CD4-positive, CD25-positive, alpha-beta regulatory T cell (primary cell): ENCODE measurements around the gene GMNN. TPM values are rescaled to one million over a fixed set of nuclear protein-coding genes. Genes with fewer than 3 reads are reported as not detected.

ENCODE experiments used
- ATAC-seq, 2 donors: fragments of 150-1000 bp; cut with Tn5 transposase; one replicate each; pipeline ENCODE4 v1.10.0; 2021; ENCODE audit warnings: low read depth in 2 of 2, moderate number of reproducible peaks in 2 of 2, moderate library complexity in 1 of 2
- DNase-seq, 3 donors: peaks; one replicate each; pipeline versions ENCODE4 v3.0.0 to v3.0.0-alpha.2; 2012 to 2022; ENCODE audit warnings: mixed read lengths in 1 of 3
- H3K27ac ChIP-seq: one replicate; pipeline ENCODE4 v1.7.0; 2013; ENCODE audit warnings: mild to moderate bottlenecking, low read length; ENCODE audit not compliant: insufficient read depth, poor library complexity, severe bottlenecking
- H3K27me3 ChIP-seq: one replicate; pipeline ENCODE4 v1.7.0; 2013; ENCODE audit warnings: low read length; ENCODE audit not compliant: control insufficient read depth, insufficient read depth
- H3K36me3 ChIP-seq: one replicate; pipeline ENCODE4 v1.7.0; 2013; ENCODE audit warnings: mild to moderate bottlenecking, low read length, moderate library complexity; ENCODE audit not compliant: control insufficient read depth, insufficient read depth
- H3K4me1 ChIP-seq: 2 replicates; pipeline ENCODE4 v1.7.0; 2013; ENCODE audit warnings: mild to moderate bottlenecking, low read length; ENCODE audit not compliant: insufficient read depth, control insufficient read depth, poor library complexity, severe bottlenecking
- H3K4me3 ChIP-seq: one replicate; pipeline ENCODE4 v1.7.0; 2013; ENCODE audit warnings: low read depth, mild to moderate bottlenecking, low read length, moderate library complexity
- H3K9me3 ChIP-seq, 2 experiments: 1 replicate in 1 of 2; 2 replicates in 1 of 2; pipeline ENCODE4 v1.7.0; 2013; ENCODE audit warnings: low read length in 2 of 2, mild to moderate bottlenecking in 1 of 2, moderate library complexity in 1 of 2; ENCODE audit not compliant: control insufficient read depth in 2 of 2
- H3K27ac Mint-ChIP-seq, 3 donors: one replicate each; pipeline ENCODE4 v1.8.0; 2020 to 2022; ENCODE audit warnings: mild to moderate bottlenecking in 3 of 3, mixed read lengths in 3 of 3, moderate library complexity in 2 of 3
- H3K27me3 Mint-ChIP-seq: one replicate; pipeline ENCODE4 v1.8.0; 2022; ENCODE audit warnings: mild to moderate bottlenecking, mixed read lengths
- H3K36me3 Mint-ChIP-seq: one replicate; pipeline ENCODE4 v1.8.0; 2020; ENCODE audit warnings: mixed read lengths
- H3K4me1 Mint-ChIP-seq, 4 donors: one replicate each; pipeline ENCODE4 v1.8.0; 2020 to 2022; ENCODE audit warnings: mixed read lengths in 4 of 4, mild to moderate bottlenecking in 1 of 4
- H3K4me3 Mint-ChIP-seq, 4 donors: one replicate each; pipeline ENCODE4 v1.8.0; 2020 to 2022; ENCODE audit warnings: mild to moderate bottlenecking in 4 of 4, mixed read lengths in 4 of 4, moderate library complexity in 3 of 4
- H3K9me3 Mint-ChIP-seq, 7 donors: one replicate each; pipeline ENCODE4 v1.8.0; 2020 to 2022; ENCODE audit warnings: mixed read lengths in 7 of 7, mild to moderate bottlenecking in 3 of 7, moderate library complexity in 2 of 7
- polyA plus RNA-seq, 4 donors: library from polyadenylated mRNA; unstranded; fragments of 300-500 nt; fragmentation: Illumina TruSeq; gene quantifications; one replicate each; pipeline ENCODE4 v1.2.3, GENCODE V29; 2021
- total RNA-seq: library from RNA; stranded (reverse); gene quantifications from one replicate; pipeline ENCODE4 v1.2.3, GENCODE V29; 2022

The GMNN gene
- total and polyA plus RNA-seq, 5 donors from 2014 or later: 9.1 to 28.3 (median 12.3) TPM

DNA sequence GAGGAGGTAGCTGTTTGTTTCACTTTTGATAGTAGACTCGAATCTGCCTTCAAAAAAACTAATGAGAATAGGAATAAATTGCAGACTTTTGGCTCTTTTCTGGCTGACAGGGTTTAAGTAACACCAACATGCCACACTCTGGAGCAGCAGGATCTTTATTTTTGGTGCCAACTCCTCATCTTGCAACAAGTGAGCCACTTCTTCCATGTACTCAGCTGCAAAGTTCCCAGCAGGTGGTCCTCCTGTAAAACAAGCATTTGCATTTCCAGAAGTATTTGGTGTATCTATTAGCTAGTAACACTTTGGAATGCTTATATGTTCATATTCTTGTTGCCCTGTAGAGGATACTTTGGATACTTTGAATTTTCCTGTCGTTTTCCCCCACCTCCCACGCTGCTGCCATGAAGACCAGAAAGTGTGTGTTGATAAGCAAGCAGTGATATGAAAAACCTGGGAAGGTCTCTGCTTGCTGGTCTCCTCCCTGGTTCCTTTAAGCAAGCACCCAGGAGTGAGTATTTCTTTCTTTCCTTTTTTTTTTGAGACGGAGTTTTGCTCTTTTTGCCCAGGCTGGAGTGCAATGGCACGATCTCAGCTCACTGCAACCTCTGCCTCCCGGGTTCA lies 23.0 kb downstream of the GMNN start:
- Histone ChIP-seq H3K36me3 (peaks cover 8% of the 10 kb centered on the region), H3K4me1 (no peaks in the 10 kb centered on the region), H3K27ac (no peak overlapping the region), H3K27me3 (no peaks in the 10 kb centered on the region), H3K4me3 (no peak overlapping the region), H3K9me3 (no peaks in the 10 kb centered on the region)
- no peak overlapping the region for H3K4me3 Mint-ChIP-seq
- DNase-seq: no peak
- H3K4me1 Mint-ChIP-seq: peaks cover 0 to 9% (median 7%) of the 10 kb centered on the region in 4 donors
- H3K9me3 Mint-ChIP-seq: no peaks in the 10 kb centered on the region
- H3K36me3 Mint-ChIP-seq: peaks cover 12% of the 10 kb centered on the region
- H3K27me3 Mint-ChIP-seq: peaks cover 4% of the 10 kb centered on the region
- H3K27ac Mint-ChIP-seq: no peak overlapping the region
- no peak for ATAC-seq

- peak within 1 kb of the TSS in 2 of 3 donors; percentile 3 to 67 for H3K27ac Mint-ChIP-seq
- H3K4me1 ChIP-seq: no peaks in the 10 kb centered on the region
- H3K27me3 ChIP-seq: no peaks in the 10 kb centered on the region
- no peak within 1 kb of the TSS for H3K27ac ChIP-seq
- no peaks in the 10 kb centered on the region for H3K9me3 ChIP-seq
- peaks cover 4% of the 10 kb centered on the region for H3K27me3 Mint-ChIP-seq
- no peak within 1 kb of the TSS for H3K4me3 ChIP-seq
- H3K4me3 Mint-ChIP-seq: peak within 1 kb of the TSS in 1 of 4 donors; percentile 3
- DNase-seq (no peak), ATAC-seq (no peak)
- H3K9me3 Mint-ChIP-seq: no peaks in the 10 kb centered on the region
- peaks cover 0 to 9% (median 6%) of the 10 kb centered on the region in 4 donors for H3K4me1 Mint-ChIP-seq
- H3K36me3 Mint-ChIP-seq: peaks cover 17% of the 10 kb centered on the region
- H3K36me3 ChIP-seq: peaks cover 19% of the 10 kb centered on the region
Observed at GRCh38 chr6:24798740-24799540, 24.2 kb downstream of the GMNN start, which contains the start of gene ARMH2. ARMH2 (minus strand) TSS chr6:24798917; CDS start chr6:24798857, 60 bp downstream.

DNA sequence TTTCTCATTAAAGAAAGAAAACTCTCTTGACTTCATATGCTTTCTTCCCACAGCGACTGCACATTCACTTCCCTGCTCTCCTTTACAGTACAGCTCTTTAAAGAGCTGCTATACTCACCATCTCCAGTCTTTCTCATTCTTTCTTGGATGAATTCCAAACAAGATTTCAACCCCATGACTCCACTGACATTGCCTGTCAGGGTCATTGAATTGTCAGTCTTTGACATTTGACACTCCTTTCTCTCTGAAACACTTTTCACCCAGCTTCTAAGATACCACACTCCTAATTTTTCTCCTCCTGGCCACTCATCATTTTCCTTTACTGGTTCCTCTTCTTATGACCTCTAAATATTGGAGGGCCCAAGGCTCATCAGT lies 24.8 kb downstream of the GMNN start:
- Mint-ChIP-seq H3K9me3 (no peaks in the 10 kb centered on the region), H3K27ac (peak overlapping the region in 2 of 3 donors; percentile 3 to 67), H3K36me3 (peaks cover 17% of the 10 kb centered on the region), H3K27me3 (peaks cover 4% of the 10 kb centered on the region), H3K4me3 (no peak overlapping the region), H3K4me1 (peaks cover 0 to 9% (median 6%) of the 10 kb centered on the region in 4 donors)
- no peaks in the 10 kb centered on the region for H3K27me3 ChIP-seq
- no peak overlapping the region for H3K27ac ChIP-seq
- ATAC-seq: no peak
- DNase-seq: no peak
- H3K4me3 ChIP-seq: no peak overlapping the region
- no peaks in the 10 kb centered on the region for H3K4me1 ChIP-seq
- H3K9me3 ChIP-seq: no peaks in the 10 kb centered on the region
- H3K36me3 ChIP-seq: peaks cover 25% of the 10 kb centered on the region

- no peak overlapping the region for H3K27ac ChIP-seq
- Mint-ChIP-seq H3K36me3 (peaks cover 35% of the 10 kb centered on the region), H3K4me3 (peak overlapping the region in 1 of 4 donors; percentile 5), H3K27me3 (peaks cover 4% of the 10 kb centered on the region), H3K9me3 (no peaks in the 10 kb centered on the region), H3K27ac (peak overlapping the region in 2 of 3 donors; percentile 56 to 77), H3K4me1 (peaks cover 0 to 13% (median 6%) of the 10 kb centered on the region in 4 donors)
- no peaks in the 10 kb centered on the region for H3K27me3 ChIP-seq
- H3K36me3 ChIP-seq: peaks cover 54% of the 10 kb centered on the region
- no peak overlapping the region for H3K4me3 ChIP-seq
- no peaks in the 10 kb centered on the region for H3K4me1 ChIP-seq
- ATAC-seq (no peak), DNase-seq (no peak)
- H3K9me3 ChIP-seq: no peaks in the 10 kb centered on the region
Observed at GRCh38 chr6:24802271-24803059, 27.7 kb downstream of the GMNN start.

- H3K4me3 Mint-ChIP-seq: no peak overlapping the region
- Histone ChIP-seq H3K4me1 (no peaks in the 10 kb centered on the region), H3K4me3 (no peak overlapping the region), H3K27me3 (no peaks in the 10 kb centered on the region), H3K36me3 (peaks cover 86% of the 10 kb centered on the region), H3K9me3 (no peaks in the 10 kb centered on the region), H3K27ac (no peak overlapping the region)
- peaks cover 0 to 10% (median 4%) of the 10 kb centered on the region in 4 donors for H3K4me1 Mint-ChIP-seq
- no peaks in the 10 kb centered on the region for H3K9me3 Mint-ChIP-seq
- ATAC-seq (no peak), DNase-seq (no peak)
- peak overlapping the region in 1 of 3 donors; percentile 80 for H3K27ac Mint-ChIP-seq
- peaks cover 38% of the 10 kb centered on the region for H3K36me3 Mint-ChIP-seq
- H3K27me3 Mint-ChIP-seq: no peaks in the 10 kb centered on the region
Observed at GRCh38 chr6:24807584-24807983, 32.8 kb downstream of the GMNN start.

DNA sequence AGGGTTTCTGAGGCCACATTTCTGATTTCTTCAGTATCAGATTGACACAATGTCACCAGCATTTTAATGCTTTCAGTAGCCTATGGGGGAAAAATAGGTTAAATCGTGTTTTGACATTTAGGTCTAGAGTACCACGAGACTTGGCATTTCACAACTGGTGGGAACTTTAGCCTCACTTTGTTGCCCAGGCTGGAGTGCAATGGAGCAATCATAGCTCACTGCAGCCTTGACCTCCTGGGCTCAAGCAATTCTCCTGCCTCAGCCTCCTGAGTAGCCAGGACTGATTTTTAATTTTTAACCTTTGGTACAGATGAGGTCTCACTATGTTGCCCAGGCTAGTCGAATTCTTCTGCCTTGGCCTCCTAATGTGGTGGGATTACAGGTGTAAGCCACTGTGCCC lies 35.0 kb downstream of the GMNN start:
- Histone ChIP-seq H3K36me3 (peaks cover 65% of the 10 kb centered on the region), H3K27me3 (no peaks in the 10 kb centered on the region), H3K27ac (no peak overlapping the region), H3K9me3 (no peaks in the 10 kb centered on the region), H3K4me1 (no peaks in the 10 kb centered on the region), H3K4me3 (no peak overlapping the region)
- H3K4me1 Mint-ChIP-seq: peaks cover 0 to 10% (median 4%) of the 10 kb centered on the region in 4 donors
- H3K4me3 Mint-ChIP-seq: no peak overlapping the region
- peak overlapping the region in 2 of 3 donors; percentile 74 to 78 for H3K27ac Mint-ChIP-seq
- DNase-seq (no peak), ATAC-seq (no peak)
- H3K36me3 Mint-ChIP-seq: peaks cover 31% of the 10 kb centered on the region
- H3K9me3 Mint-ChIP-seq: no peaks in the 10 kb centered on the region
- H3K27me3 Mint-ChIP-seq: no peaks in the 10 kb centered on the region

- Mint-ChIP-seq H3K4me3 (no peak overlapping the region), H3K9me3 (no peaks in the 10 kb centered on the region), H3K4me1 (peaks cover 4 to 11% (median 8%) of the 10 kb centered on the region in 4 donors), H3K36me3 (peaks cover 35% of the 10 kb centered on the region), H3K27me3 (no peaks in the 10 kb centered on the region), H3K27ac (peak overlapping the region in 2 of 3 donors; percentile 71 to 77)
- H3K4me1 ChIP-seq: no peaks in the 10 kb centered on the region
- H3K9me3 ChIP-seq: no peaks in the 10 kb centered on the region
- no peak for ATAC-seq
- H3K4me3 ChIP-seq: no peak overlapping the region
- H3K27me3 ChIP-seq: no peaks in the 10 kb centered on the region
- no peak overlapping the region for H3K27ac ChIP-seq
- H3K36me3 ChIP-seq: peaks cover 49% of the 10 kb centered on the region
- DNase-seq: no peak
Observed at GRCh38 chr6:24818346-24818745, 43.6 kb downstream of the GMNN start.
